Hindlimb muscle (tissue), 1 donor: ENCODE data around the gene LMNB1. TPM values are rescaled to one million over a fixed set of nuclear protein-coding genes. Genes with fewer than 3 reads are reported as not detected.

Source experiments
- DNase-seq: peaks from one replicate; pipeline ENCODE4 v3.0.0-alpha.2; 2013
- polyA plus RNA-seq: library from polyadenylated mRNA; unstranded; fragments of 120-200 nt; gene quantifications from one replicate; pipeline ENCODE4 v1.2.1, GENCODE V29; 2013; ENCODE audit not compliant: insufficient read length

LMNB1 gene
- polyA plus RNA-seq, 1 donor, result 39.1 TPM

- no peak for DNase-seq
These were observed 81.5 kb downstream of the LMNB1 start for GRCh38 chr5:126858441-126858840.

GRCh38 chr5:126863402-126863801 lies 86.5 kb downstream of the LMNB1 start:
- DNase-seq, result no peak

GRCh38 chr5:126864042-126864688 lies 87.2 kb downstream of the LMNB1 start:
- no peak for DNase-seq

- DNase-seq, result no peak
These were observed 88.4 kb downstream of the LMNB1 start for GRCh38 chr5:126865299-126865698.

- no peak for DNase-seq
These were observed 90.1 kb downstream of the LMNB1 start for GRCh38 chr5:126866851-126867636.

- no peak for DNase-seq
These were observed 91.5 kb downstream of the LMNB1 start for GRCh38 chr5:126868338-126869004.

GRCh38 chr5:126869005-126869451 lies 92.1 kb downstream of the LMNB1 start:
- DNase-seq, result no peak

- no peak for DNase-seq
These were observed 94.5 kb downstream of the LMNB1 start for GRCh38 chr5:126871441-126871840.

GRCh38 chr5:126872561-126873354 lies 95.8 kb downstream of the LMNB1 start:
- no peak for DNase-seq

GRCh38 chr5:126875303-126875785 lies 98.4 kb downstream of the LMNB1 start:
- no peak for DNase-seq

GRCh38 chr5:126877602-126878001 lies 100.7 kb downstream of the LMNB1 start:
- DNase-seq, result no peak

- no peak for DNase-seq
These were observed 101.1 kb downstream of the LMNB1 start for GRCh38 chr5:126878085-126878484.

- DNase-seq, result no peak
These were observed 101.7 kb downstream of the LMNB1 start for GRCh38 chr5:126878634-126879033.

GRCh38 chr5:126881821-126882600 lies 105.1 kb downstream of the LMNB1 start:
- DNase-seq, result no peak

GRCh38 chr5:126883564-126884245 lies 106.8 kb downstream of the LMNB1 start:
- no peak for DNase-seq

GRCh38 chr5:126884269-126884819 lies 107.4 kb downstream of the LMNB1 start:
- DNase-seq, result no peak
